DND-41 (cell line): ENCODE data around the gene KRT32.

ENCODE experiments used
- ATAC-seq: fragments of 200-7000 bp; cut with Tn5 transposase; 3 replicates; pipeline ENCODE4 v1.9.1; 2021; ENCODE audit warnings: low read depth; ENCODE audit not compliant: insufficient read depth
- DNase-seq: peaks from one replicate; pipeline ENCODE4 v3.0.0-alpha.2; 2020
- H2AFZ ChIP-seq: 2 replicates; pipeline ENCODE4 v1.6.0; 2012; ENCODE audit warnings: low read depth, low read length
- H3K27ac ChIP-seq: 2 replicates; pipeline ENCODE4 v1.5.1; 2012; ENCODE audit warnings: low read length, inconsistent platforms
- H3K27me3 ChIP-seq: fragments of 200-600 bp; sonication (generic); 2 replicates; pipeline ENCODE4 v1.6.0; 2012; ENCODE audit warnings: low read length, mild to moderate bottlenecking, inconsistent platforms; ENCODE audit not compliant: insufficient read depth, poor library complexity
- H3K36me3 ChIP-seq: 2 replicates; pipeline ENCODE4 v1.5.1; 2012; ENCODE audit warnings: low read length, inconsistent platforms; ENCODE audit not compliant: insufficient read depth
- H3K4me1 ChIP-seq: 2 replicates; pipeline ENCODE4 v1.5.1; 2012; ENCODE audit warnings: mild to moderate bottlenecking, low read length; ENCODE audit not compliant: insufficient read depth
- H3K4me2 ChIP-seq: 2 replicates; pipeline ENCODE4 v1.6.0; 2012; ENCODE audit warnings: mild to moderate bottlenecking, moderate library complexity, low read length, inconsistent platforms; ENCODE audit not compliant: insufficient read depth
- H3K4me3 ChIP-seq, 2 experiments: fragments of 200-600 bp in 1 of 2; shearing (Covaris generic) in 1 of 2; 2 replicates each; pipeline ENCODE4 v1.5.1; 2012 to 2016; ENCODE audit warnings: inconsistent platforms in 2 of 2, low read length in 2 of 2, mild to moderate bottlenecking in 2 of 2, low read depth in 1 of 2, moderate library complexity in 1 of 2
- H3K79me2 ChIP-seq: 2 replicates; pipeline ENCODE4 v1.6.0; 2012; ENCODE audit warnings: low read length, inconsistent platforms; ENCODE audit not compliant: insufficient read depth
- H3K9ac ChIP-seq: 2 replicates; pipeline ENCODE4 v1.6.0; 2012; ENCODE audit warnings: low read depth, mild to moderate bottlenecking, inconsistent platforms, low read length, moderate library complexity
- H3K9me3 ChIP-seq: 2 replicates; pipeline ENCODE4 v1.5.1; 2012; ENCODE audit warnings: low read length, moderate library complexity, mild to moderate bottlenecking, inconsistent platforms; ENCODE audit not compliant: insufficient read depth, severe bottlenecking
- H4K20me1 ChIP-seq: 2 replicates; pipeline ENCODE4 v1.6.0; 2012; ENCODE audit warnings: low read length; ENCODE audit not compliant: insufficient read depth
- CTCF ChIP-seq: IDR thresholded peaks from 2 replicates; pipeline ENCODE4 v1.5.1; 2012; ENCODE audit warnings: borderline replicate concordance, low read length, moderate library complexity, mild to moderate bottlenecking; ENCODE audit not compliant: poor library complexity, severe bottlenecking; ENCODE audit errors: extremely low read depth
- EZH2 ChIP-seq: IDR thresholded peaks from 3 replicates; pipeline ENCODE4 v1.6.1; 2012; ENCODE audit warnings: borderline replicate concordance, low read depth, mild to moderate bottlenecking, moderate library complexity, low read length, inconsistent platforms; ENCODE audit not compliant: severe bottlenecking

The KRT32 gene

GRCh38 chr17:41440531-41441033, 26.6 kb downstream of the KRT32 start, which contains the start of gene KRT38:
TSS of gene KRT38 (minus strand) at chr17:41440983. CDS start at chr17:41440921, 62 bp downstream.
- Histone ChIP-seq H4K20me1 (no peaks in the 10 kb centered on the region; the same call in 1 of the 2 replicates), H3K27ac (no peak within 1 kb of the TSS), H3K36me3 (no peaks in the 10 kb centered on the region), H3K27me3 (peaks cover 22% of the 10 kb centered on the region), H3K4me2 (no peak within 1 kb of the TSS), H3K4me3 (no peak within 1 kb of the TSS), H3K4me1 (no peaks in the 10 kb centered on the region), H3K9ac (no peak within 1 kb of the TSS), H2AFZ (no peak within 1 kb of the TSS), H3K79me2 (no peaks in the 10 kb centered on the region), H3K9me3 (no peaks in the 10 kb centered on the region)
- DNase-seq = no peak
- no peak for ATAC-seq
- TF ChIP-seq CTCF = no peak
- TF ChIP-seq EZH2 = no peak

- Histone ChIP-seq H3K36me3 (no peaks in the 10 kb centered on the region), H3K27me3 (peaks cover 15% of the 10 kb centered on the region), H3K4me2 (no peak overlapping the region), H3K27ac (no peak overlapping the region), H3K9ac (no peak overlapping the region), H3K79me2 (no peaks in the 10 kb centered on the region), H3K9me3 (no peaks in the 10 kb centered on the region), H3K4me3 (no peak overlapping the region), H4K20me1 (no peaks in the 10 kb centered on the region; the same call in 1 of the 2 replicates), H3K4me1 (no peaks in the 10 kb centered on the region), H2AFZ (no peak overlapping the region)
- ATAC-seq (no peak), DNase-seq (no peak)
- TF ChIP-seq CTCF (no peak), EZH2 (no peak)
Measured at GRCh38 chr17:41439375-41439774, 27.8 kb downstream of the KRT32 start.

GRCh38 chr17:41437769-41438168, 29.4 kb downstream of the KRT32 start:
- TF ChIP-seq EZH2 (no peak), CTCF (no peak)
- H3K27me3 ChIP-seq = peaks cover 4% of the 10 kb centered on the region
- no peaks in the 10 kb centered on the region for H3K9me3 ChIP-seq
- no peaks in the 10 kb centered on the region; the same call in 1 of the 2 replicates for H4K20me1 ChIP-seq
- no peak for ATAC-seq
- no peak overlapping the region for H3K27ac ChIP-seq
- no peaks in the 10 kb centered on the region for H3K79me2 ChIP-seq
- H3K36me3 ChIP-seq = no peaks in the 10 kb centered on the region
- DNase-seq = no peak
- H3K4me3 ChIP-seq = no peak overlapping the region
- H2AFZ ChIP-seq = no peak overlapping the region
- H3K9ac ChIP-seq = no peak overlapping the region
- no peak overlapping the region for H3K4me2 ChIP-seq
- no peaks in the 10 kb centered on the region for H3K4me1 ChIP-seq

- TF ChIP-seq EZH2 (no peak), CTCF (no peak)
Measured at GRCh38 chr17:41437254-41437653, 29.9 kb downstream of the KRT32 start.

More at GRCh38 chr17:41437254-41437653, 29.9 kb downstream of the KRT32 start:
- DNase-seq (no peak), ATAC-seq (no peak)
- Histone ChIP-seq H3K27ac (no peak overlapping the region), H3K9ac (no peak overlapping the region), H3K4me2 (no peak overlapping the region), H3K36me3 (no peaks in the 10 kb centered on the region), H2AFZ (no peak overlapping the region), H3K79me2 (no peaks in the 10 kb centered on the region), H3K4me3 (no peak overlapping the region), H4K20me1 (no peaks in the 10 kb centered on the region; the same call in 1 of the 2 replicates), H3K9me3 (no peaks in the 10 kb centered on the region), H3K27me3 (peaks cover 2% of the 10 kb centered on the region), H3K4me1 (no peaks in the 10 kb centered on the region)
